Activated T-cell treated with anti-CD3 and anti-CD28 coated beads, Interleukin-2, amount 50 U/mL, for 24 hours (primary cell): ENCODE results near the gene RNF150.

Experiments
- DNase-seq: peaks from one replicate; pipeline ENCODE4 v3.0.0-alpha.2; 2020
- H3K27ac Mint-ChIP-seq: 2 replicates; pipeline ENCODE4 v1.8.0; 2020; ENCODE audit warnings: mild to moderate bottlenecking, mixed read lengths
- H3K27me3 Mint-ChIP-seq: 2 replicates; pipeline ENCODE4 v1.8.0; 2020; ENCODE audit warnings: mixed read lengths
- H3K36me3 Mint-ChIP-seq: 2 replicates; pipeline ENCODE4 v1.8.0; 2020; ENCODE audit warnings: low read depth, mixed read lengths
- H3K4me1 Mint-ChIP-seq: 2 replicates; pipeline ENCODE4 v1.8.0; 2020; ENCODE audit warnings: low read depth, mixed read lengths
- H3K4me3 Mint-ChIP-seq: 2 replicates; pipeline ENCODE4 v1.8.0; 2020; ENCODE audit warnings: mild to moderate bottlenecking, moderate library complexity, mixed read lengths
- H3K9me3 Mint-ChIP-seq: 2 replicates; pipeline ENCODE4 v1.8.0; 2020; ENCODE audit warnings: mixed read lengths

RNF150 gene

GRCh38 chr4:140932501-140933045 is 200.7 kb downstream of the RNF150 start:
- no peak for DNase-seq
- no peaks in the 10 kb centered on the region for H3K36me3 Mint-ChIP-seq
- H3K27ac Mint-ChIP-seq, result no peak overlapping the region
- no peak overlapping the region for H3K4me3 Mint-ChIP-seq
- H3K27me3 Mint-ChIP-seq, result peaks cover 19% of the 10 kb centered on the region
- no peaks in the 10 kb centered on the region for H3K4me1 Mint-ChIP-seq
- no peaks in the 10 kb centered on the region for H3K9me3 Mint-ChIP-seq

- H3K27ac Mint-ChIP-seq, result no peak overlapping the region
- no peaks in the 10 kb centered on the region for H3K9me3 Mint-ChIP-seq
- H3K4me1 Mint-ChIP-seq, result no peaks in the 10 kb centered on the region
- H3K36me3 Mint-ChIP-seq, result no peaks in the 10 kb centered on the region
- no peak overlapping the region for H3K4me3 Mint-ChIP-seq
- H3K27me3 Mint-ChIP-seq, result peaks cover 19% of the 10 kb centered on the region
- no peak for DNase-seq
Measured at GRCh38 chr4:140931911-140932310, 201.4 kb downstream of the RNF150 start.

GRCh38 chr4:140930557-140930956 is 202.7 kb downstream of the RNF150 start:
- Mint-ChIP-seq H3K36me3 (no peaks in the 10 kb centered on the region), H3K27ac (no peak overlapping the region), H3K4me3 (no peak overlapping the region), H3K9me3 (no peaks in the 10 kb centered on the region), H3K4me1 (no peaks in the 10 kb centered on the region), H3K27me3 (peaks cover 19% of the 10 kb centered on the region)
- DNase-seq, result no peak

GRCh38 chr4:140930011-140930410 is 203.3 kb downstream of the RNF150 start:
- H3K9me3 Mint-ChIP-seq, result no peaks in the 10 kb centered on the region
- H3K36me3 Mint-ChIP-seq, result no peaks in the 10 kb centered on the region
- no peak for DNase-seq
- no peak overlapping the region for H3K4me3 Mint-ChIP-seq
- H3K4me1 Mint-ChIP-seq, result no peaks in the 10 kb centered on the region
- peaks cover 19% of the 10 kb centered on the region for H3K27me3 Mint-ChIP-seq
- no peak overlapping the region for H3K27ac Mint-ChIP-seq

- H3K36me3 Mint-ChIP-seq, result no peaks in the 10 kb centered on the region
- peaks cover 19% of the 10 kb centered on the region for H3K27me3 Mint-ChIP-seq
- H3K4me1 Mint-ChIP-seq, result no peaks in the 10 kb centered on the region
Measured at GRCh38 chr4:140928880-140929279, 204.4 kb downstream of the RNF150 start.

GRCh38 chr4:140926672-140927071 is 206.6 kb downstream of the RNF150 start:
- Mint-ChIP-seq H3K36me3 (no peaks in the 10 kb centered on the region), H3K27me3 (peaks cover 14% of the 10 kb centered on the region), H3K27ac (no peak overlapping the region), H3K4me1 (no peaks in the 10 kb centered on the region), H3K9me3 (no peaks in the 10 kb centered on the region), H3K4me3 (no peak overlapping the region)
- no peak for DNase-seq

More at GRCh38 chr4:140928880-140929279, 204.4 kb downstream of the RNF150 start:
- no peak overlapping the region for H3K4me3 Mint-ChIP-seq
- no peak overlapping the region for H3K27ac Mint-ChIP-seq
- no peak for DNase-seq
- no peaks in the 10 kb centered on the region for H3K9me3 Mint-ChIP-seq

- Mint-ChIP-seq H3K27me3 (peaks cover 6% of the 10 kb centered on the region), H3K4me3 (no peak overlapping the region), H3K36me3 (no peaks in the 10 kb centered on the region), H3K27ac (no peak overlapping the region), H3K9me3 (no peaks in the 10 kb centered on the region), H3K4me1 (no peaks in the 10 kb centered on the region)
- no peak for DNase-seq
Measured at GRCh38 chr4:140925417-140925816, 207.9 kb downstream of the RNF150 start.

- Mint-ChIP-seq H3K4me3 (no peak overlapping the region), H3K36me3 (no peaks in the 10 kb centered on the region), H3K4me1 (no peaks in the 10 kb centered on the region), H3K27ac (no peak overlapping the region), H3K27me3 (peaks cover 4% of the 10 kb centered on the region), H3K9me3 (no peaks in the 10 kb centered on the region)
- DNase-seq, result no peak
Measured at GRCh38 chr4:140924761-140925392, 208.4 kb downstream of the RNF150 start.

- no peaks in the 10 kb centered on the region for H3K4me1 Mint-ChIP-seq
- no peaks in the 10 kb centered on the region for H3K27me3 Mint-ChIP-seq
- no peak overlapping the region for H3K27ac Mint-ChIP-seq
- H3K4me3 Mint-ChIP-seq, result no peak overlapping the region
- no peaks in the 10 kb centered on the region for H3K9me3 Mint-ChIP-seq
- H3K36me3 Mint-ChIP-seq, result no peaks in the 10 kb centered on the region
- DNase-seq, result no peak
Measured at GRCh38 chr4:140906993-140907962, 226.0 kb downstream of the RNF150 start.

- Mint-ChIP-seq H3K27me3 (peaks cover 3% of the 10 kb centered on the region), H3K27ac (no peak overlapping the region), H3K9me3 (no peaks in the 10 kb centered on the region), H3K4me3 (no peak overlapping the region), H3K4me1 (no peaks in the 10 kb centered on the region), H3K36me3 (no peaks in the 10 kb centered on the region)
- no peak for DNase-seq
Measured at GRCh38 chr4:140904904-140905303, 228.4 kb downstream of the RNF150 start.

GRCh38 chr4:140903522-140904475 is 229.5 kb downstream of the RNF150 start:
- no peaks in the 10 kb centered on the region for H3K9me3 Mint-ChIP-seq
- no peak overlapping the region for H3K4me3 Mint-ChIP-seq
- no peaks in the 10 kb centered on the region for H3K36me3 Mint-ChIP-seq
- no peak overlapping the region for H3K27ac Mint-ChIP-seq
- H3K27me3 Mint-ChIP-seq, result peaks cover 3% of the 10 kb centered on the region
- H3K4me1 Mint-ChIP-seq, result no peaks in the 10 kb centered on the region
- DNase-seq, result no peak

- Mint-ChIP-seq H3K4me3 (no peak overlapping the region), H3K27me3 (peaks cover 3% of the 10 kb centered on the region), H3K9me3 (no peaks in the 10 kb centered on the region), H3K4me1 (no peaks in the 10 kb centered on the region), H3K36me3 (no peaks in the 10 kb centered on the region), H3K27ac (no peak overlapping the region)
- DNase-seq, result no peak
Measured at GRCh38 chr4:140901736-140902336, 231.4 kb downstream of the RNF150 start.

GRCh38 chr4:140893939-140894338 is 239.3 kb downstream of the RNF150 start:
- no peaks in the 10 kb centered on the region for H3K36me3 Mint-ChIP-seq
- no peaks in the 10 kb centered on the region for H3K4me1 Mint-ChIP-seq
- DNase-seq, result no peak
- H3K9me3 Mint-ChIP-seq, result no peaks in the 10 kb centered on the region
- peaks cover 3% of the 10 kb centered on the region for H3K27me3 Mint-ChIP-seq
- H3K4me3 Mint-ChIP-seq, result no peak overlapping the region
- no peak overlapping the region for H3K27ac Mint-ChIP-seq

- Mint-ChIP-seq H3K27ac (no peak overlapping the region), H3K4me3 (no peak overlapping the region)
Measured at GRCh38 chr4:140888054-140888453, 245.2 kb downstream of the RNF150 start.

More at GRCh38 chr4:140888054-140888453, 245.2 kb downstream of the RNF150 start:
- Mint-ChIP-seq H3K9me3 (peaks cover 10% of the 10 kb centered on the region), H3K36me3 (no peaks in the 10 kb centered on the region), H3K27me3 (peaks cover under 1% of the 10 kb centered on the region), H3K4me1 (no peaks in the 10 kb centered on the region)
- no peak for DNase-seq
